Measurements from ENCODE around the gene TESK1.

TESK1 gene

DNA sequence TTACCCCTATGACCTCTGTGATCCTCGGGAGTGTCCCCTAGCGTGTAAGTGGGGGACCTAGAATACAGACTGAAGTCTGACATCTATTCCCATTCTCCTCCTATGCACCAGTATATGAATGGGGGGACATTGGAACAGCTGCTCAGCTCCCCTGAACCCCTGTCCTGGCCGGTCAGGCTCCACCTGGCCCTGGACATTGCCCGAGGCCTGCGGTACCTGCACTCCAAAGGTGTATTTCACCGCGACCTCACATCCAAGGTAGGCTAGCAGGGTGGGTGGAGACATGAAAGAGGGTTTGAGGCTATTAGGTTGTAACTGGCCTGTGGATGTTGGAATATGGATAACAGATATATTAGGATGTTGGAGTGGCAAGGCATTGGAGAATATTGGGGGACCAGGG, 1.7 kb downstream of the TESK1 start:
- Histone ChIP-seq H3K79me2 (ENCODE audit: low read length) (peaks cover 15% of the 10 kb centered on the region), H3K27ac (ENCODE audit: low read length) (no peak overlapping the region), H3F3A (ENCODE audit: insufficient read depth, low read length) (peaks cover 6% of the 10 kb centered on the region), H3K4me3 (ENCODE audit: low read length) (no peak overlapping the region), H4K20me1 (ENCODE audit: insufficient read depth, low read length) (no peaks in the 10 kb centered on the region), H3K27me3 (replicated peaks; ENCODE audit: insufficient read depth, low read length) (no peaks in the 10 kb centered on the region), H2AFZ (ENCODE audit: low read length) (no peak overlapping the region), H3K4me2 (ENCODE audit: low read depth, low read length) (peak overlapping the region; percentile 76; the same call in 1 of the 2 replicates), H3K9me2 (replicated peaks; ENCODE audit: insufficient read depth, low read length) (no peaks in the 10 kb centered on the region), H3K4me1 (ENCODE audit: low read length) (peaks cover 16% of the 10 kb centered on the region), H3K36me3 (replicated peaks; ENCODE audit: insufficient read depth, low read length) (no peaks in the 10 kb centered on the region), H3K9me3 (replicated peaks; ENCODE audit: insufficient read depth, low read length) (no peaks in the 10 kb centered on the region), H3K9ac (ENCODE audit: low read length) (no peak overlapping the region)
- no peak for DNase-seq
- TF ChIP-seq, protein P1, sequence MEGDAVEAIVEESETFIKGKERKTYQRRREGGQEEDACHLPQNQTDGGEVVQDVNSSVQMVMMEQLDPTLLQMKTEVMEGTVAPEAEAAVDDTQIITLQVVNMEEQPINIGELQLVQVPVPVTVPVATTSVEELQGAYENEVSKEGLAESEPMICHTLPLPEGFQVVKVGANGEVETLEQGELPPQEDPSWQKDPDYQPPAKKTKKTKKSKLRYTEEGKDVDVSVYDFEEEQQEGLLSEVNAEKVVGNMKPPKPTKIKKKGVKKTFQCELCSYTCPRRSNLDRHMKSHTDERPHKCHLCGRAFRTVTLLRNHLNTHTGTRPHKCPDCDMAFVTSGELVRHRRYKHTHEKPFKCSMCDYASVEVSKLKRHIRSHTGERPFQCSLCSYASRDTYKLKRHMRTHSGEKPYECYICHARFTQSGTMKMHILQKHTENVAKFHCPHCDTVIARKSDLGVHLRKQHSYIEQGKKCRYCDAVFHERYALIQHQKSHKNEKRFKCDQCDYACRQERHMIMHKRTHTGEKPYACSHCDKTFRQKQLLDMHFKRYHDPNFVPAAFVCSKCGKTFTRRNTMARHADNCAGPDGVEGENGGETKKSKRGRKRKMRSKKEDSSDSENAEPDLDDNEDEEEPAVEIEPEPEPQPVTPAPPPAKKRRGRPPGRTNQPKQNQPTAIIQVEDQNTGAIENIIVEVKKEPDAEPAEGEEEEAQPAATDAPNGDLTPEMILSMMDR (IDR thresholded peaks at IDR 0.05; ENCODE audit: low read length), result no peak
- TF ChIP-seq EZH2phosphoT487 (IDR thresholded peaks at IDR 0.05; ENCODE audit: low read length), result no peak
- no peak for TF ChIP-seq EZH2 (optimal IDR thresholded peaks at IDR 0.05; ENCODE audit: low read depth, low read length)

DNA sequence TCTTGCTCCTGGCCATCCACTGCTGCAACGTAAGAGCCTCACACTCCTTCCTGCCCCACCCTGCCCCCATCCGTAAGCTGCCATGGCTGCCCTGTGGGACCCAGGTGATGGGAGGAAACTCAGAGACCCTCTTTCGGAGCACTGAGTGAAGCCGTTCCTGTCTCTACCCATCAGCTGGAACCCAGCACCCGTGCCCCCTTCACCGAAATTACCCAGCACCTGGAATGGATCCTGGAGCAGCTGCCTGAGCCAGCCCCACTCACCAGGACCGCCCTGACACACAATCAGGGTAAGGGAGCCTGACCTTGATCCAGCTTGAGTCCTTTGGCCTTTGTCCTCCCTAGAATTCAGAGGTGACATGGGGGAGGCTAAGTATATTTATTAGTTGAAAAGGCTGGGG, 3.2 kb downstream of the TESK1 start:
- Histone ChIP-seq H3K36me3 (replicated peaks; ENCODE audit: insufficient read depth, low read length) (no peaks in the 10 kb centered on the region), H3K27me3 (replicated peaks; ENCODE audit: insufficient read depth, low read length) (no peaks in the 10 kb centered on the region), H3K27ac (ENCODE audit: low read length) (no peak overlapping the region), H3K9me2 (replicated peaks; ENCODE audit: insufficient read depth, low read length) (no peaks in the 10 kb centered on the region), H2AFZ (ENCODE audit: low read length) (no peak overlapping the region), H3K9me3 (replicated peaks; ENCODE audit: insufficient read depth, low read length) (no peaks in the 10 kb centered on the region), H3K4me1 (ENCODE audit: low read length) (peaks cover 14% of the 10 kb centered on the region), H3K79me2 (ENCODE audit: low read length) (peaks cover 15% of the 10 kb centered on the region), H3K9ac (ENCODE audit: low read length) (no peak overlapping the region), H3F3A (ENCODE audit: insufficient read depth, low read length) (peaks cover 6% of the 10 kb centered on the region), H3K4me3 (ENCODE audit: low read length) (no peak overlapping the region), H4K20me1 (ENCODE audit: insufficient read depth, low read length) (no peaks in the 10 kb centered on the region), H3K4me2 (ENCODE audit: low read depth, low read length) (no peak overlapping the region)
- no peak for TF ChIP-seq EZH2 (optimal IDR thresholded peaks at IDR 0.05; ENCODE audit: low read depth, low read length)
- TF ChIP-seq, protein P1 (IDR thresholded peaks at IDR 0.05; ENCODE audit: low read length), result no peak
- TF ChIP-seq EZH2phosphoT487 (IDR thresholded peaks at IDR 0.05; ENCODE audit: low read length), result no peak
- no peak for DNase-seq

DNA sequence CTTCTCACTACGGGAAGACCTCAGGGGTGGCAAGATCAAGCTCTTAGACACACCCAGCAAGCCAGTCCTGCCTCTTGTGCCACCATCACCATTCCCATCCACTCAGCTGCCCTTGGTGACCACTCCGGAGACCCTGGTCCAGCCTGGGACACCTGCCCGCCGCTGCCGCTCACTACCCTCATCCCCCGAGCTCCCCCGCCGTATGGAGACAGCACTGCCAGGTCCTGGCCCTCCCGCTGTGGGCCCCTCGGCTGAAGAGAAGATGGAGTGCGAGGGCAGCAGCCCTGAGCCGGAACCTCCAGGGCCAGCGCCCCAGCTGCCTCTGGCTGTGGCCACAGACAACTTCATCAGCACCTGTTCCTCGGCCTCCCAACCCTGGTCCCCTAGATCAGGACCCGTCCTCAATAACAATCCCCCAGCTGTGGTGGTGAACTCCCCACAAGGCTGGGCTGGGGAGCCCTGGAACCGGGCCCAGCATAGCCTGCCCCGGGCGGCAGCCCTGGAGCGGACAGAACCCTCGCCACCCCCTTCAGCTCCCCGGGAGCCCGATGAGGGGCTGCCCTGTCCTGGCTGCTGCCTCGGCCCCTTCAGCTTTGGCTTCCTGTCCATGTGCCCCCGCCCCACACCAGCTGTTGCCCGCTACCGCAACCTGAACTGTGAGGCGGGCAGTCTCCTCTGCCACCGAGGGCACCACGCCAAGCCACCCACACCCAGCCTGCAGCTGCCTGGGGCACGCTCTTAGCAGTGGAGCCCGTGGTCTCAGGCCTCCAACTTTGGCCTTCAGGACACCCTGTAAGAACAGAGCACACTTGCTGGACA, 4.1 kb downstream of the TESK1 start:
- no peaks in the 10 kb centered on the region for H3K9me2 ChIP-seq (replicated peaks; ENCODE audit: insufficient read depth, low read length)

More for the DNA sequence above, 4.1 kb downstream of the TESK1 start:
- H2AFZ ChIP-seq (ENCODE audit: low read length), result no peak overlapping the region
- no peak for TF ChIP-seq EZH2 (optimal IDR thresholded peaks at IDR 0.05; ENCODE audit: low read depth, low read length)
- TF ChIP-seq EZH2phosphoT487 (IDR thresholded peaks at IDR 0.05; ENCODE audit: low read length), result no peak
- TF ChIP-seq, protein P1 (IDR thresholded peaks at IDR 0.05; ENCODE audit: low read length), result no peak
- peaks cover 9% of the 10 kb centered on the region for H3K4me1 ChIP-seq (ENCODE audit: low read length)
- peaks cover 6% of the 10 kb centered on the region for H3F3A ChIP-seq (ENCODE audit: insufficient read depth, low read length)
- peaks cover 15% of the 10 kb centered on the region for H3K79me2 ChIP-seq (ENCODE audit: low read length)
- DNase-seq, result no peak
- no peaks in the 10 kb centered on the region for H3K27me3 ChIP-seq (replicated peaks; ENCODE audit: insufficient read depth, low read length)
- no peak overlapping the region for H3K4me2 ChIP-seq (ENCODE audit: low read depth, low read length)
- no peaks in the 10 kb centered on the region for H3K9me3 ChIP-seq (replicated peaks; ENCODE audit: insufficient read depth, low read length)
- no peak overlapping the region for H3K9ac ChIP-seq (ENCODE audit: low read length)
- no peaks in the 10 kb centered on the region for H3K36me3 ChIP-seq (replicated peaks; ENCODE audit: insufficient read depth, low read length)
- H3K27ac ChIP-seq (ENCODE audit: low read length), result no peak overlapping the region
- H4K20me1 ChIP-seq (ENCODE audit: insufficient read depth, low read length), result no peaks in the 10 kb centered on the region
- H3K4me3 ChIP-seq (ENCODE audit: low read length), result no peak overlapping the region

Data from MM.1S (cell line).